Kidney epithelial cell (primary cell): ENCODE measurements around the gene SPAG5. TPM values are rescaled to one million over a fixed set of nuclear protein-coding genes. Genes with fewer than 3 reads are reported as not detected.

Experiments used
- DNase-seq: peaks from one replicate; pipeline ENCODE4 v3.0.0-alpha.2; 2010; ENCODE audit warnings: low read depth
- H3K27me3 ChIP-seq: 2 replicates; pipeline ENCODE4 v1.6.0; 2011; ENCODE audit warnings: low read length; ENCODE audit not compliant: control insufficient read depth, insufficient read depth
- H3K36me3 ChIP-seq: 2 replicates; pipeline ENCODE4 v1.5.1; 2011; ENCODE audit warnings: low read length; ENCODE audit not compliant: control insufficient read depth, insufficient read depth
- H3K4me3 ChIP-seq: 2 replicates; pipeline ENCODE4 v1.5.1; 2011; ENCODE audit warnings: low read depth, mild to moderate bottlenecking, control low read depth, low read length
- CTCF ChIP-seq: IDR thresholded peaks from 2 replicates; pipeline ENCODE4 v1.5.1; 2011; ENCODE audit warnings: mild to moderate bottlenecking, moderate library complexity, low read length, control low read depth, inconsistent platforms; ENCODE audit not compliant: insufficient read depth, poor library complexity, severe bottlenecking
- total RNA-seq: library from RNA; depleted of rRNA; stranded (reverse); fragments of >200 nt; gene quantifications from 2 replicates; pipeline ENCODE4 v1.2.3, GENCODE V29; 2015

Gene SPAG5
- total RNA-seq, 1 donor from 2014 or later = 9.7 TPM

GRCh38 chr17:28643983-28644786 is 45.4 kb upstream of the SPAG5 start:
- H3K36me3 ChIP-seq = peaks cover 3% of the 10 kb centered on the region
- no peak for DNase-seq
- peak; percentile 63 for TF ChIP-seq CTCF
- H3K4me3 ChIP-seq = peak overlapping the region; percentile 84
- no peaks in the 10 kb centered on the region for H3K27me3 ChIP-seq

DNA sequence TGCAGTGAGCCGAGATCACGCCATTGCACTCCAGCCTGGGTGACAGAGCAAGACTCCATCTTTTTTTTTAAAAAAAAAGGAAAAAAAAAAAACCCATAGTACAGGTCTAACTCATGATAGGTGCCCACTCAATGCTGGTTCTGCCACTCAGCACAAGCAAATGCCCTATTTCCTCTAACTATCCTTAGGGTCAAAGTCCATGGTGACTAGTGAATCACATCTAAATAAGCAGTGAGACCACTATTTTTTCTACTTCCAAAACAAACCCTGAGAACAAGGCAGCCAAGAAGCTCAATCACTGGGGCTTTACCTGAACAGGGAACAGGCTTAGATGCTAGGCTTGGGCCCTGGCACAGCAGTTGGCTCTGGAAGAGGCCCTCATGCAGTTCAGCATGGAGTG is 42.8 kb upstream of the SPAG5 start:
- no peaks in the 10 kb centered on the region for H3K27me3 ChIP-seq
- TF ChIP-seq CTCF = no peak
- no peak for DNase-seq
- peaks cover 9% of the 10 kb centered on the region for H3K36me3 ChIP-seq
- no peak overlapping the region for H3K4me3 ChIP-seq

- no peak for TF ChIP-seq CTCF
- peaks cover 13% of the 10 kb centered on the region for H3K36me3 ChIP-seq
- no peak for DNase-seq
- H3K27me3 ChIP-seq = no peaks in the 10 kb centered on the region
- H3K4me3 ChIP-seq = no peak overlapping the region
These were observed 36.7 kb upstream of the SPAG5 start for GRCh38 chr17:28635506-28635905.

GRCh38 chr17:28634206-28634865 is 35.5 kb upstream of the SPAG5 start:
- DNase-seq = no peak
- Histone ChIP-seq H3K36me3 (peaks cover 9% of the 10 kb centered on the region), H3K27me3 (no peaks in the 10 kb centered on the region), H3K4me3 (no peak overlapping the region)
- TF ChIP-seq CTCF = no peak

DNA sequence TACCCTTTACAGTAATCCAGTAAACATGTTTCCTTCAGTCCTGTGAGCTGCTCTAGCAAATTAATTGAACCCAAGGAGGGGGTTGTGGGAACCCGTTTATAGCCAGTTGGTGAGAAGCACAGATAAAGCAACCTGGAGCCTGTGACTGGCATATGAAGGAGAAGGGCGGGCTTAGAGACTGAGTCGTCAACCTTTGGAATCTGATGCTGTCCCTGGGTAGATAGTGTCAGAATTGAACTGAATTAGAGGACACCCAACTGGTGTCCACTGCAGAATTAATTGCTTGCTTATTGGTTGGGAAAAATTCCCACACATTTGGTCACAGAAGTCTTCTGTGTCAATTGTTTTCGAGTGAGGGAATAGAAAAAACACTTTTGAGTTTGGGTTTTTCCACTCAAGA is 28.0 kb upstream of the SPAG5 start:
- H3K27me3 ChIP-seq = no peaks in the 10 kb centered on the region
- H3K36me3 ChIP-seq = peaks cover 3% of the 10 kb centered on the region
- H3K4me3 ChIP-seq = no peak overlapping the region
- no peak for TF ChIP-seq CTCF
- no peak for DNase-seq

DNA sequence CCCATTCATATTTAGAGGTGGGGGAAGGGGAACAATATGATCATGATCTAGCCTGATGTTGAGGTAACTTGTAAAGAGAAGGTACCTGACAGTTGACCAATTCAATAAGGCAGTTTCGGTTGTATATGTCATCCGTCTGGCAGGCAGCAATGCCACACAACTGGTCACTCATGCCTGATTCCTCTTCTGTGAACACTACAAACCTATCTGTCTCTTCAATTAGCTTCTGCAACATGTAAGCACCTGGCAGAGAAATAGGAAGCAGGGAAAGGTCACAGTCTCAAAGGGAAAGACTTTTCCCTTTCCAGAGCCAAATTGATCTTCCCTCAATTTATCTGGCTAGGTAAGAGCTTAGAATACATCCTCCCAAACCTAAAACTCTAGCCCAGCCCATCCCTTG is 25.3 kb upstream of the SPAG5 start:
- no peak for DNase-seq
- no peak for TF ChIP-seq CTCF
- no peak overlapping the region for H3K4me3 ChIP-seq
- H3K27me3 ChIP-seq = no peaks in the 10 kb centered on the region
- peaks cover 8% of the 10 kb centered on the region for H3K36me3 ChIP-seq
